NK-92 treated with Interleukin-12 subunit alpha and Interleukin-12 subunit beta, amount 100 ng/mL, for 24 hours (cell line): ENCODE results near the gene HECW1.

Experiments
- DNase-seq: peaks from one replicate; lab custom pipeline; 2025; lab: John Stamatoyannopoulos, UW

The HECW1 gene

GRCh38 chr7:43438897-43439479, 326.5 kb downstream of the HECW1 start:
- DNase-seq, result no peak

GRCh38 chr7:43439631-43440401, 327.4 kb downstream of the HECW1 start:
- peak; percentile 29 for DNase-seq

GRCh38 chr7:43441231-43442130, 329.0 kb downstream of the HECW1 start:
- no peak for DNase-seq

- DNase-seq, result no peak
Measured at GRCh38 chr7:43443381-43443780, 330.9 kb downstream of the HECW1 start.

- DNase-seq, result no peak
Measured at GRCh38 chr7:43444711-43445578, 332.5 kb downstream of the HECW1 start.

- DNase-seq, result no peak
Measured at GRCh38 chr7:43449577-43449976, 337.1 kb downstream of the HECW1 start.

- no peak for DNase-seq
Measured at GRCh38 chr7:43450894-43451293, 338.4 kb downstream of the HECW1 start.

- DNase-seq, result no peak
Measured at GRCh38 chr7:43454936-43455518, 342.6 kb downstream of the HECW1 start.

GRCh38 chr7:43456200-43456599, 343.8 kb downstream of the HECW1 start:
- DNase-seq, result no peak

GRCh38 chr7:43458330-43459018, 346.0 kb downstream of the HECW1 start:
- DNase-seq, result no peak

GRCh38 chr7:43459019-43459337, 346.5 kb downstream of the HECW1 start:
- no peak for DNase-seq

- no peak for DNase-seq
Measured at GRCh38 chr7:43460733-43461348, 348.4 kb downstream of the HECW1 start.

- DNase-seq, result no peak
Measured at GRCh38 chr7:43461349-43462024, 349.0 kb downstream of the HECW1 start.

GRCh38 chr7:43462836-43463235, 350.4 kb downstream of the HECW1 start:
- DNase-seq, result no peak

- no peak for DNase-seq
Measured at GRCh38 chr7:43463401-43463980, 351.0 kb downstream of the HECW1 start.

GRCh38 chr7:43465581-43466554, 353.4 kb downstream of the HECW1 start:
- no peak for DNase-seq

- no peak for DNase-seq
Measured at GRCh38 chr7:43467406-43467805, 355.0 kb downstream of the HECW1 start.

- no peak for DNase-seq
Measured at GRCh38 chr7:43467846-43468245, 355.4 kb downstream of the HECW1 start.
